OCI-LY7 (cell line): ENCODE measurements around the gene AMOTL2.

Experiments used
- CTCF ChIP-seq: fragments of 200-600 bp; sonication (generic); conservative IDR thresholded peaks from 2 replicates; pipeline ENCODE4 v1.5.1; 2014; ENCODE audit warnings: mild to moderate bottlenecking, antibody characterized with exemption, low read length, moderate library complexity, mixed read lengths
- EZH2phosphoT487 ChIP-seq: fragments of 200-600 bp; sonication (generic); IDR thresholded peaks from 2 replicates; pipeline ENCODE4 v1.6.1; 2018; ENCODE audit warnings: low read depth, borderline replicate concordance, mild to moderate bottlenecking, mixed run types, antibody characterized with exemption, low read length, moderate library complexity, mixed read lengths

GRCh38 chr3:134371542-134372324, 2.5 kb downstream of the AMOTL2 start:
- TF ChIP-seq CTCF: peak; percentile 46; the same call in 1 of the 2 replicates
- no peak for TF ChIP-seq EZH2phosphoT487
